ENCODE measurements around the gene ZNF544.

DNA sequence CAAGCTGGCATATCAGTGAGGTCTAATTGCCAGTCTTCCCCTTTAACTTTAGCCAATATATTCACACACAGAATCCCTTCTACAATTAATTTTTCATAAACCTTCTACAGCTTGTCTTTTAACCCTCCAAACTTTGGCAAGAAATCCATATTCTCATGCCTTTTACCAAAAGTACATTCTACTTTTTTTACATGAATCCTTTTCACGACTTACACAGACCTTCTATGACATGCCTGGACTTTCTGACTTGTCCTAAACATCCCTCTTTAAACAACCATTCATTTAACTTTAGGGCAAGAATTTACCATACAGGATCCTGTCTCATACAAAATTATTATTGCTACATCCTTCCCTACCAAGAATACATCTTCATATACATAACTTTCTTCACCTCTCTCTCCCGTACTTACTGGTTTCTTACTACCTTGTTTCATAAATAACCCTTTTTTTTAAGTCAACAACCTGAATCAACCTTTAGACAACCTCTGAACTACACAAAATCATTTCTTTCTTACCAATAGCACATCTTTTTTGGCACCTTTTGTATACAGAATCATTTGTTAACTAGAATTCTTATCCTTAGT is 23.5 kb downstream of the ZNF544 start:
- TF ChIP-seq CTCF (conservative IDR thresholded peaks at IDR 0.05; ENCODE audit: low read depth, low read length) (no peak), EZH2 (IDR thresholded peaks at IDR 0.05; ENCODE audit: borderline replicate concordance, low read depth, low read length, poor library complexity, severe bottlenecking) (no peak)
